Measurements from ENCODE around the gene C19orf38. TPM values are rescaled to one million over a fixed set of nuclear protein-coding genes. Genes with fewer than 3 reads are reported as not detected.

C19orf38 gene
- total RNA-seq, 1 donor from 2014 or later = 0.26 TPM

DNA sequence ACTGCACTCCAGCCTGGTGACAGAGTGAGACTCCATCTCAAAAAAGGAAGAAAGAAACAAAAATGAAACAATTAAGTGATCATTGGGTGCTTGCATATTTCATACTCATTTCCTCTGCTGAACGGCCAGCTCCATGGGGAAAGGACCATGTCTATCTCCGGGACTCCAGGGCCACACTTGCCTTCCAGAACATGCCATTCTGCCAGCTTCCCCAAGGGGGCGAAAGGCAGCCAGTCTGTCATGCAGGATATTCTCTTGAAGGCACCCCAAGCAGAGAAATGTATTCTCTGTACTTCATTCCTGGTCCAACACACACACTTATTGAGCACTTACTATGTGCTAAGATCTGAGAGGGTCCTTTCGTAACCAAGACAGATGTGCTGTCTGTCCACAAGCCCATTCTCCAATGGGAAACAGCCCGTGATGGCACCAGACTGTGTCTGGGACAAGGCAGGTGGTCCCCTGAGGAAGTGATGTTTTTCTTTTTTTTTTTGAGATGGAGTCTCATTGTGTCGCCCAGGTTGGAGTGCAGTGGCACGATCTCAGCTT lies 13.0 kb downstream of the C19orf38 start:
- FAIRE-seq (no peak), DNase-seq (ENCODE audit: low read depth) (no peak)
- Histone ChIP-seq H3K27me3 (ENCODE audit: control insufficient read depth, insufficient read depth, low read length) (no peaks in the 10 kb centered on the region), H3K36me3 (ENCODE audit: control insufficient read depth, insufficient read depth, low read length) (no peaks in the 10 kb centered on the region), H3K4me3 (ENCODE audit: low read depth, low read length) (no peak overlapping the region)
- TF ChIP-seq, protein P1, sequence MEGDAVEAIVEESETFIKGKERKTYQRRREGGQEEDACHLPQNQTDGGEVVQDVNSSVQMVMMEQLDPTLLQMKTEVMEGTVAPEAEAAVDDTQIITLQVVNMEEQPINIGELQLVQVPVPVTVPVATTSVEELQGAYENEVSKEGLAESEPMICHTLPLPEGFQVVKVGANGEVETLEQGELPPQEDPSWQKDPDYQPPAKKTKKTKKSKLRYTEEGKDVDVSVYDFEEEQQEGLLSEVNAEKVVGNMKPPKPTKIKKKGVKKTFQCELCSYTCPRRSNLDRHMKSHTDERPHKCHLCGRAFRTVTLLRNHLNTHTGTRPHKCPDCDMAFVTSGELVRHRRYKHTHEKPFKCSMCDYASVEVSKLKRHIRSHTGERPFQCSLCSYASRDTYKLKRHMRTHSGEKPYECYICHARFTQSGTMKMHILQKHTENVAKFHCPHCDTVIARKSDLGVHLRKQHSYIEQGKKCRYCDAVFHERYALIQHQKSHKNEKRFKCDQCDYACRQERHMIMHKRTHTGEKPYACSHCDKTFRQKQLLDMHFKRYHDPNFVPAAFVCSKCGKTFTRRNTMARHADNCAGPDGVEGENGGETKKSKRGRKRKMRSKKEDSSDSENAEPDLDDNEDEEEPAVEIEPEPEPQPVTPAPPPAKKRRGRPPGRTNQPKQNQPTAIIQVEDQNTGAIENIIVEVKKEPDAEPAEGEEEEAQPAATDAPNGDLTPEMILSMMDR (IDR thresholded peaks at IDR 0.05; ENCODE audit: insufficient read depth, low read length, severe bottlenecking) = peak; percentile 53

DNA sequence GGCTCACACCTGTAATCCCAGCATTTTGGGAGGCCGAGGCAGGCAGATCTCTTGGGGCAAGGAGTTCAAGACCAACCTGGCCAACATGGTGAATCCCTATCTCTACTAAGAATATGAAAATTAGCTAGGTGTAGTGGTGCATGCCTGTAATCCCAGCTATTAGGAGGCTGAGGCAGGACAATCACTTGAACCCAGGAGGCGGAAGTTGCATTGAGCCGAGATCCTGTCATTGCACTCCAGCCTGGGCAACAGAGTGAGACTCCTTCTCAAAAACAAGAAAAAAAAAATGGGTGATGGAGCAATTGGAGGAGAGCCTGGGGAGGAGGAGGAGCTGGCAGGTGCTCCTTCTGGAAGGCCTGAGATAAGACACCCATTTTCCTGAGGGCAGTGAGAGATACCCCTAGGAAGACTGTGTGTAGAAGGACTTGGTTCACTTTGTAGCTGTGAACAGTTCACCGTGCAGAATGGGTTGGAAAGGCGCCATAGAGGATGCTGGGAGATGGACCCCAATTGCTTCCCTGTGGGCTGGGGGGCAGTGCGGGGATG lies 14.4 kb downstream of the C19orf38 start:
- no peaks in the 10 kb centered on the region for H3K27me3 ChIP-seq (ENCODE audit: control insufficient read depth, insufficient read depth, low read length)
- no peak for DNase-seq (ENCODE audit: low read depth)
- TF ChIP-seq, protein P1 (IDR thresholded peaks at IDR 0.05; ENCODE audit: insufficient read depth, low read length, severe bottlenecking) = no peak
- H3K4me3 ChIP-seq (ENCODE audit: low read depth, low read length) = no peak overlapping the region
- no peaks in the 10 kb centered on the region for H3K36me3 ChIP-seq (ENCODE audit: control insufficient read depth, insufficient read depth, low read length)
- no peak for FAIRE-seq

DNA sequence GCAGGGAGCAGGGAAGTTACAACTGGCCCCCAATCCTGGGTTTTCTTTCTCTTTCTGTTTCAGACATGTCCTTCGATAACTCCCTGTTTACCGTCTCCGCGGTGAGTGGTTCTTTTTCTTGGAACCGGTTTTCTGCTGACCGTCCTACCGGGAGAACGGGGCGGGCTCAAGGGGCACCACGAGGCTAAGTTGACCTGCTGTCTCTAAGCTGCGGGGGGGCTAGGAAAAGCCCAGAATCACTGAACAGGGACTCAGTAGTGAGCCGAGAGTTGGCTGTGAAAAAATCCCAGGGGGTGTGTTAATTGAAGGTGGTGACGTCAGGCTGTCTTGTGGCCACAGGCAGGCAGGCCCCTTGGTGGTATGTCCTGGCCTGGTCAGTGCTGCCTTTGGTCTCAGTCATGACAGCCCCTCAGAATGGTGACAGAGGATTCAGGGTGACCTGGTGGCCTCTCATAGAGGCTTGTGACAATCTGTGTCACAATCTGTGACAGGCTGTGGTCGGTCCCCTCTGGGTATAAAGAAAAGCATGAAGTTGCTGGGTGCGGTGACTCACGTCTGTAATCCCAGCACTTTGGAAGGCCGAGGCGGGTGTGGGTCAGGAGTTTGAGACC lies 15.0 kb downstream of the C19orf38 start:
- no peak for FAIRE-seq
- TF ChIP-seq, protein P1 (IDR thresholded peaks at IDR 0.05; ENCODE audit: insufficient read depth, low read length, severe bottlenecking) = no peak

DNA sequence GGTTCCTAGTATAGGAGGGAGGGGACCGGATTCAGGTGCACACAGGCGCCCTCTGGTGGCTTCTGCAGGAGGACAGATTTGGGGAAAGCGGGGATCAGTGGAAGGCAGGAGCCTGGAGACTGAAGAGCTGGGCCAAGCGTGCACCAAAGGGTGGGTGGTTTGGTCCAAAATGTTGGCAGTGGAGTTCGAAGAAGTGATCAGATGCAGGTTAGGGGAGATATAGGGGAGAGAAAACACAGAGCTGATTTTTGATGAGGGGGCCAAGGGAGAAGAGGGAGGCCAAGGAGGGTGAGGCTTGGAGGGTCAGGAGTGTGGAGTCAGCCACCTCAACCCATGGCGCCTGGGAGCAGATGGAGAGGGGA lies 16.3 kb downstream of the C19orf38 start:
- no peaks in the 10 kb centered on the region for H3K36me3 ChIP-seq (ENCODE audit: control insufficient read depth, insufficient read depth, low read length)
- no peaks in the 10 kb centered on the region for H3K27me3 ChIP-seq (ENCODE audit: control insufficient read depth, insufficient read depth, low read length)
- no peak overlapping the region for H3K4me3 ChIP-seq (ENCODE audit: low read depth, low read length)
- no peak for FAIRE-seq
- TF ChIP-seq, protein P1 (IDR thresholded peaks at IDR 0.05; ENCODE audit: insufficient read depth, low read length, severe bottlenecking) = peak; percentile 94
- peak; percentile 57 for DNase-seq (ENCODE audit: low read depth)

More for the DNA sequence above, 15.0 kb downstream of the C19orf38 start:
- Histone ChIP-seq H3K36me3 (ENCODE audit: control insufficient read depth, insufficient read depth, low read length) (no peaks in the 10 kb centered on the region), H3K4me3 (ENCODE audit: low read depth, low read length) (no peak overlapping the region), H3K27me3 (ENCODE audit: control insufficient read depth, insufficient read depth, low read length) (no peaks in the 10 kb centered on the region)
- peak; percentile 61 for DNase-seq (ENCODE audit: low read depth)

DNA sequence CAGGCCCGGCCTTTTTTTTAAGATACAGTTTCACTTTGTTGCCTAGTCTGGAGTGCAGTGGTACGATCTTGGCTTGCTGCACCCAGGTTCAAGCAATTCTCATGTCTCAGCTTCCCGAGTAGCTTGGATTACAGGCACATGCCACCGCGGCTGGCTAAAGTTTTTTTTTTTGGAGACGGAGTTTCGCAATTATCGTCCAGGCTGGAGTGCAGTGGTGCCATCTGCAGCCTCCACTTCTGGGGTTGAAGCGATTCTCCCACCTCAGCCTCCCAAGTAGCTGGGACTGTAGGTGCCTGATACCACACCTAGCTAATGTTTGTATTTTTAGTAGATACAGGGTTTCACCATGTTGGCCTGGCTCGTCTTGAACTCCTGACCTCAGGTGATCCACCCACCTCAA lies 18.3 kb downstream of the C19orf38 start:
- no peak overlapping the region for H3K4me3 ChIP-seq (ENCODE audit: low read depth, low read length)
- H3K36me3 ChIP-seq (ENCODE audit: control insufficient read depth, insufficient read depth, low read length) = no peaks in the 10 kb centered on the region
- no peaks in the 10 kb centered on the region for H3K27me3 ChIP-seq (ENCODE audit: control insufficient read depth, insufficient read depth, low read length)
- DNase-seq (ENCODE audit: low read depth) (no peak), FAIRE-seq (no peak)
- TF ChIP-seq, protein P1 (IDR thresholded peaks at IDR 0.05; ENCODE audit: insufficient read depth, low read length, severe bottlenecking) = no peak

Measured in bronchial epithelial cell (primary cell).